IPS-18a (cell line): ENCODE data around the gene CIRBP.

ENCODE experiments used
- H3K27ac ChIP-seq: one replicate; pipeline ENCODE4 v1.5.1; 2013; ENCODE audit warnings: low read length
- H3K27me3 ChIP-seq: one replicate; pipeline ENCODE4 v1.6.1; 2013; ENCODE audit warnings: mild to moderate bottlenecking, low read length; ENCODE audit not compliant: control insufficient read depth, insufficient read depth
- H3K36me3 ChIP-seq: one replicate; pipeline ENCODE4 v1.6.1; 2013; ENCODE audit warnings: low read depth, low read length; ENCODE audit not compliant: control insufficient read depth
- H3K4me1 ChIP-seq: one replicate; pipeline ENCODE4 v1.6.1; 2013; ENCODE audit warnings: low read depth, low read length; ENCODE audit not compliant: control insufficient read depth
- H3K4me3 ChIP-seq: one replicate; pipeline ENCODE4 v1.5.1; 2013; ENCODE audit warnings: low read length
- H3K9ac ChIP-seq: one replicate; pipeline ENCODE4 v1.6.1; 2013; ENCODE audit warnings: mild to moderate bottlenecking, low read length, moderate library complexity
- H3K9me3 ChIP-seq: one replicate; pipeline ENCODE4 v1.6.1; 2013; ENCODE audit warnings: low read depth, low read length; ENCODE audit not compliant: control insufficient read depth

The CIRBP gene

DNA sequence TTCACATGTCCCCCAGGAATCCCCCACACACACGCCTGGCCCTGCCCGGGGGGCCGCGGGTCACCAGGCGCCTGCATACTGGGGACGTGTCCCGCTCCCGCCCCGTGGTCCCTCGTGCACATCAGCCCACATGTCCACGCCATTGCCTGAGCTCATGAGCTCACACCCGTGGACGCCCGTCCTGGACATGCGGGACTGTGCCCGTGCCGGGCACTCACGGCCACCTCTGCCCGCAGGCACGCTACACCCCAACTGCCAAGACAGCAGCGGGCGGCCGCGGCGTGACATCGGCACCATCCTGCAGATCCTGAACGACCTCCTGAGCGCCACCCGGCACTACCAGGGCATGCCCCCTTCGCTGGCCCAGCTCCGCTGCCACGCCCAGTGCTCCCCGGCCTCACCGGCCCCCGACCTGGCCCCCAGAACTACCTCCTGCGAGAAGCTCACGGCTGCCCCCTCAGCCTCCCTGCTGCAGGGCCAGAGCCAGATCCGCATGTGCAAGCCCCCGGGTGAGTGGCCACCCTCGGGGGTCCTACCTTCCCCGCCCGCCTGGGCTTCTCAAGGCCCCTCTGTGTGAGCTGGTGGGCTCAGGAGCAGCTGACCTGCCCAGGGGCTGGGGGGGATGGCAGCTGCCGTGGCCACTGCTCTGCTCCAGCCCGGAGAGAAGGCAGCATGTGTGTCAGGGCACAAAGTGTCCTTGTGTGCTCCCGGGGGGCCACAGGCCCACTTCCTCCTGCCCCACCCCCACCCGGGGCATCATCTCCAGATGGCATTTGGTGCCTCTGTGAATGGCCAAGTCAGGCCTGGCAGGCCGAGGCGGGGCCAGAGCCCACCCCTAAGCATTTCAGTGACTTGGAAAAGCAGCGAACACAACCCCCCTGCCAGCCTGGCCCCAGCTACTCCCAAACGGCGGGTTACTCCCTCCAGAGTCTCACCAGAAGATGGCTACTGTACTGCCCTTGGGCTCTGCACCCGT is 13.7 kb upstream of the CIRBP start:
- no peak overlapping the region for H3K9ac ChIP-seq
- no peak overlapping the region for H3K27ac ChIP-seq
- H3K27me3 ChIP-seq = no peaks in the 10 kb centered on the region
- H3K4me1 ChIP-seq = peaks cover 13% of the 10 kb centered on the region
- no peak overlapping the region for H3K4me3 ChIP-seq
- peaks cover 47% of the 10 kb centered on the region for H3K36me3 ChIP-seq
- H3K9me3 ChIP-seq = no peaks in the 10 kb centered on the region

GRCh38 chr19:1256646-1257474 is 12.3 kb upstream of the CIRBP start:
- Histone ChIP-seq H3K9me3 (no peaks in the 10 kb centered on the region), H3K4me3 (no peak overlapping the region), H3K4me1 (peaks cover 16% of the 10 kb centered on the region), H3K27me3 (no peaks in the 10 kb centered on the region), H3K36me3 (peaks cover 41% of the 10 kb centered on the region), H3K9ac (no peak overlapping the region), H3K27ac (no peak overlapping the region)

DNA sequence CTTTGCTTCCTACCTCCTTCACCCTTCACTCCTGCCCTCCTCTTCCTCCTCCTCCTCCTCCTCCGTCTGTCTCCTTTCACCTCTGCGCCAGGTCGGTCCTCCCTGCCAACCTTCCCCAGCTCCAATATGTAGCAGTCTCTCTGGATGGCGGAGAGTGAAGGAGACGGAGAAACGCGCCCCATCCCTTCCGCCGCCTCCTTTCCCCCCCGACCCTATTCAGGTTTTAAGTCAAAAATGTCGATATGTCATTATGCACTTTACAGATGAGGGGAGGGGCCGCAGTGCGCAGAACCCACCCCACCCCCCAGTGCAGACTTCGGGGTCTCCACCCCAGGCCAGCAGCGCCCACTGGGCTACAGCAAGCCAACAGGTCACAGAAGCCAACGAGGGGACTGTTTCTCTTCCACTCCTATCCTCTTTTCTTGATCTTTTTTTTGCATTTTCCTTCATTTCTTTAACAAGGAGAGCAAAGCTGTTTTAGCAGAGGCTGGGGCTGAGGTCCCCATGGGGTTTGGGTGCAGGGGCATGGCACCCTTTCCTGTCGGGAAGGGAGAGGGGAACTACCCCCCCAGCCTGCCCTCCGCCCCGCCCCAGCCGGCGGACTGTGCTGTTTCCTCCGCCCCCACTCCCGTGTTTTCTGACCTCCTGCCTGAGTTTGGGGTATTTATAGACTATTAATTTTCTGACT is 11.5 kb upstream of the CIRBP start:
- H3K9ac ChIP-seq = no peak overlapping the region
- H3K9me3 ChIP-seq = no peaks in the 10 kb centered on the region
- H3K27ac ChIP-seq = no peak overlapping the region
- no peak overlapping the region for H3K4me3 ChIP-seq
- peaks cover 24% of the 10 kb centered on the region for H3K4me1 ChIP-seq
- peaks cover 40% of the 10 kb centered on the region for H3K36me3 ChIP-seq
- H3K27me3 ChIP-seq = no peaks in the 10 kb centered on the region

DNA sequence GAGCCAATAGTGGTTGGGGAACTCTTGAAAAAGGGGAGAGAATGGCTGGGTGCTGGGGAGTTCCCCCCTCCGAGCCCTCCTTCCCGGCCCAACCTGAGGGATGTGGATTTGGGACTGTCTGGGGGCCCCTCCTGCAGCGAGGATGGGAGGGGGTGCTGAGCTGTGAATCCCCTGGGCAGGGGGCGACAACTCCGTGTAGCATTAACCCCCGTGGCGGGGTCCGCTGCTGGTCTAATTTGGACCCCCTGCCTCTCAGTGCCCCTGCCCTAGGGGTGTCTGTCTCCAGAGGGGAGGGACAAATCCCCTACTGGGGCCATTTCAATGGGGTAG is 11.0 kb upstream of the CIRBP start:
- Histone ChIP-seq H3K27ac (no peak overlapping the region), H3K9ac (no peak overlapping the region), H3K9me3 (no peaks in the 10 kb centered on the region), H3K4me3 (no peak overlapping the region), H3K4me1 (peaks cover 29% of the 10 kb centered on the region), H3K36me3 (peaks cover 40% of the 10 kb centered on the region), H3K27me3 (no peaks in the 10 kb centered on the region)

- Histone ChIP-seq H3K4me3 (no peak overlapping the region), H3K4me1 (peaks cover 30% of the 10 kb centered on the region), H3K36me3 (peaks cover 40% of the 10 kb centered on the region), H3K27ac (no peak overlapping the region), H3K9me3 (no peaks in the 10 kb centered on the region), H3K9ac (no peak overlapping the region), H3K27me3 (no peaks in the 10 kb centered on the region)
Measured at GRCh38 chr19:1258707-1259205, 10.4 kb upstream of the CIRBP start.

DNA sequence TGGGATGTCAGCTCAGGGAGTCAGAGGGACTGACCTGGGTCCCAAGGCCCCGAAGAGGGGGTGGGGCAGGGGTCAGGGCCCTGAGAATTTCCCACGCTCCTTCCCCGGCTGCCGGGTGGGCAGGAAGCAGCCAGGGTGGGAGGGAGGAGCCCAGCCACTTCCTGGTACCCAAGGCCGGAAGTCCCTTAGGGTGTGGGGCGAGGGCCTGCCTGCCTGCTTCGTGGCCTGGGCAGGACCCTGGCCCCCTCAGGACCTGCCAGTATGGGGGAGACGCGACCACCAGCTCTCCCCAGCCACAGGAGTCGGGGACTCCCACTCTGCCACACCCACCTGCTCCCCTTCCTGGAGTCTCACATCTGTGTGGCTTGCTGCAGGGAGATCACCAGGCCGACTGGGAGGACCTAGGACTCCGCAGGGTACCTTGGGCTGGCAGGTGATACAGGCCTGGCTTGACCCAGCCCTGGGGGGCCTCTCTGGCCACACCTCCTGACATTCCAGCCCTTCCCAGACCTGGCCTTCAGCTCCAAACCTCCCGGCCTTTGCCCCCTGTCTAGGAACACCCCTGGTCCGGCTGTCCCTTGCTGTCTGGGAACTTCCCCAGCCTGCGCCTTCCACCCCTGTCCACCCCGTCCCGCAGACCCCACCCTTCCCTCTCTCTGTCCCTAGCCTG is 9.8 kb upstream of the CIRBP start:
- H3K27me3 ChIP-seq = no peaks in the 10 kb centered on the region
- peaks cover 36% of the 10 kb centered on the region for H3K36me3 ChIP-seq
- peaks cover 30% of the 10 kb centered on the region for H3K4me1 ChIP-seq
- H3K9ac ChIP-seq = peak overlapping the region; percentile 5
- H3K4me3 ChIP-seq = no peak overlapping the region
- H3K27ac ChIP-seq = peak overlapping the region; percentile 45
- no peaks in the 10 kb centered on the region for H3K9me3 ChIP-seq

- H3K4me1 ChIP-seq = peaks cover 38% of the 10 kb centered on the region
- peak overlapping the region; percentile 45 for H3K27ac ChIP-seq
- H3K9ac ChIP-seq = peak overlapping the region; percentile 48
- H3K36me3 ChIP-seq = peaks cover 29% of the 10 kb centered on the region
- H3K9me3 ChIP-seq = no peaks in the 10 kb centered on the region
- H3K4me3 ChIP-seq = peak overlapping the region; percentile 63
- H3K27me3 ChIP-seq = no peaks in the 10 kb centered on the region
Measured at GRCh38 chr19:1259876-1260748, 9.0 kb upstream of the CIRBP start.

DNA sequence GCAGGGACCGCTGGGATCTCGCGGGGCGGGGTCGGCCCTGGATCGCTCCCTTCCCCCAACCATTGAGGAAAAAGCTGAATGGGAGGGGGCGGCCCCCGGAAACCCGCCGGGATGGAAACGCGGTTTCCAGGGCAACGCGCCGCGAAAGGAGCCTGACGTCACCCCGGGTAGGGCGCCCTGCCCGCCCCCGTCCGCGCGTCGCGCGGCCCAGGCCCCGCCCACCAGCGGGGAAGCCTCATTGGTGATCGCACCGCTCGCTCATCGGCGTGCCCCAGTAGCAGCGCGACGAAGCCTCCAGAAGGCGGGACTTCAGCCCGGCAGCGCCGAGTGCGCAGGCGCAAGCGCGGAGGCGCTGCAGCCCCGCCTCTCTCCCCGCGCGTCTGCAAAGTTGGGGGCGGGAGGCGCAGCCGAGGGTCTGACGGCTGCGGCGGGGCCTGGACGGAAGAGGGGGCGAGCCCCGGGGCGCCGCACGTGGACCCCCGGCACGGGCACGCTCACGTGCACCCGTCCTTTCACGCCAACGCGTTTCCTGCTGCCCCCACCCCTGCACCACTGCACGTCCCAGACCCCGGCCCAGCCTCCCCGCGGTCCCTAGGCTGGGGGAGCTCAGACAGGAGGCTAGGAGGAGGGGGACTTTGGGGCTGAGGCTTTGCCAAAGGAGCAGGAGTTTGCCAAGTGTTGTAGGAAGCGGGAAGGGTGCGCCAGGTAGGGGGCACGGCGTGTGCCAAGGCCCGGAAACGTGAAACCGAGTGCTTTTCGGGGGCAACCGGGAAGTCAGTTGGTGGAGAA is 8.2 kb upstream of the CIRBP start:
- peaks cover 20% of the 10 kb centered on the region for H3K36me3 ChIP-seq
- peaks cover 42% of the 10 kb centered on the region for H3K4me1 ChIP-seq
- peak overlapping the region; percentile 63 for H3K4me3 ChIP-seq
- peak overlapping the region; percentile 55 for H3K27ac ChIP-seq
- peak overlapping the region; percentile 61 for H3K9ac ChIP-seq
- no peaks in the 10 kb centered on the region for H3K27me3 ChIP-seq
- no peaks in the 10 kb centered on the region for H3K9me3 ChIP-seq

- peak overlapping the region; percentile 55 for H3K27ac ChIP-seq
- peak overlapping the region; percentile 63 for H3K4me3 ChIP-seq
- peaks cover 18% of the 10 kb centered on the region for H3K36me3 ChIP-seq
- no peaks in the 10 kb centered on the region for H3K9me3 ChIP-seq
- H3K4me1 ChIP-seq = peaks cover 44% of the 10 kb centered on the region
- peak overlapping the region; percentile 61 for H3K9ac ChIP-seq
- H3K27me3 ChIP-seq = no peaks in the 10 kb centered on the region
Measured at GRCh38 chr19:1261538-1261797, 7.7 kb upstream of the CIRBP start.
